OCI-LY1 (cell line): ENCODE data around the gene UNC119B.

Experiments
- H2AFZ ChIP-seq: fragments of 200-600 bp; sonication (generic), shearing (Covaris generic); 2 replicates; pipeline ENCODE4 v1.6.0; 2014; ENCODE audit warnings: antibody characterized with exemption, mild to moderate bottlenecking, low read length
- H3F3A ChIP-seq: fragments of 200-600 bp; sonication (generic), shearing (Covaris generic); 2 replicates; pipeline ENCODE4 v1.6.0; 2014; ENCODE audit warnings: mild to moderate bottlenecking, antibody characterized with exemption, low read length, moderate library complexity; ENCODE audit not compliant: insufficient read depth
- H3K27ac ChIP-seq: fragments of 200-600 bp; sonication (generic); 2 replicates; pipeline ENCODE4 v1.5.1; 2014; ENCODE audit warnings: low read length, mixed run types, mild to moderate bottlenecking, low read depth; ENCODE audit not compliant: poor library complexity, severe bottlenecking
- H3K27me3 ChIP-seq: fragments of 200-600 bp; sonication (generic); 2 replicates; pipeline ENCODE4 v1.6.0; 2014; ENCODE audit warnings: antibody characterized with exemption, mild to moderate bottlenecking, low read length, moderate library complexity; ENCODE audit not compliant: insufficient read depth
- H3K36me3 ChIP-seq: fragments of 200-600 bp; sonication (generic); 2 replicates; pipeline ENCODE4 v1.6.1; 2014; ENCODE audit warnings: mild to moderate bottlenecking, antibody characterized with exemption, low read length, moderate library complexity, mixed read lengths; ENCODE audit not compliant: insufficient read depth
- H3K4me1 ChIP-seq: fragments of 200-600 bp; sonication (generic); 2 replicates; pipeline ENCODE4 v1.5.1; 2014; ENCODE audit warnings: mild to moderate bottlenecking, low read length, moderate library complexity; ENCODE audit not compliant: insufficient read depth, severe bottlenecking
- H3K4me2 ChIP-seq: fragments of 200-600 bp; sonication (generic), shearing (Covaris generic); 2 replicates; pipeline ENCODE4 v1.6.1; 2014; ENCODE audit warnings: low read length
- H3K4me3 ChIP-seq: fragments of 200-600 bp; sonication (generic); 2 replicates; pipeline ENCODE4 v1.5.1; 2014; ENCODE audit warnings: low read length, low read depth, mild to moderate bottlenecking, mixed read lengths; ENCODE audit not compliant: poor library complexity, severe bottlenecking
- H3K79me2 ChIP-seq: fragments of 200-600 bp; shearing (Covaris generic); 2 replicates; pipeline ENCODE4 v1.6.1; 2016; ENCODE audit warnings: mixed run types, low read length, mixed read lengths; ENCODE audit not compliant: insufficient read depth
- H3K9ac ChIP-seq: fragments of 200-600 bp; sonication (generic), shearing (Covaris generic); 2 replicates; pipeline ENCODE4 v1.6.1; 2014; ENCODE audit warnings: mild to moderate bottlenecking, low read length, mixed read lengths
- H3K9me2 ChIP-seq: fragments of 200-600 bp; sonication (generic), shearing (Covaris generic); 2 replicates; pipeline ENCODE4 v1.6.1; 2014; ENCODE audit warnings: low read depth, mild to moderate bottlenecking, low read length, mixed read lengths
- H3K9me3 ChIP-seq: fragments of 200-600 bp; shearing (Covaris generic); 2 replicates; pipeline ENCODE4 v1.6.1; 2014; ENCODE audit warnings: low read length, mixed read lengths
- H4K20me1 ChIP-seq: fragments of 200-600 bp; sonication (generic), shearing (Covaris generic); 2 replicates; pipeline ENCODE4 v1.6.0; 2016; ENCODE audit warnings: mild to moderate bottlenecking, low read length; ENCODE audit not compliant: insufficient read depth
- CTCF ChIP-seq: fragments of 200-600 bp; sonication (generic), shearing (Covaris generic); IDR thresholded peaks from 2 replicates; pipeline ENCODE4 v1.5.1; 2017; ENCODE audit warnings: mild to moderate bottlenecking, antibody characterized with exemption, low read length, moderate library complexity, mixed read lengths
- EZH2 ChIP-seq: fragments of 200-600 bp; sonication (generic), shearing (Covaris generic); IDR thresholded peaks from 2 replicates; pipeline ENCODE4 v1.8.0; 2017; ENCODE audit warnings: borderline replicate concordance, mixed run types, mild to moderate bottlenecking, antibody characterized with exemption, low read length, moderate library complexity, mixed read lengths

The UNC119B gene

DNA sequence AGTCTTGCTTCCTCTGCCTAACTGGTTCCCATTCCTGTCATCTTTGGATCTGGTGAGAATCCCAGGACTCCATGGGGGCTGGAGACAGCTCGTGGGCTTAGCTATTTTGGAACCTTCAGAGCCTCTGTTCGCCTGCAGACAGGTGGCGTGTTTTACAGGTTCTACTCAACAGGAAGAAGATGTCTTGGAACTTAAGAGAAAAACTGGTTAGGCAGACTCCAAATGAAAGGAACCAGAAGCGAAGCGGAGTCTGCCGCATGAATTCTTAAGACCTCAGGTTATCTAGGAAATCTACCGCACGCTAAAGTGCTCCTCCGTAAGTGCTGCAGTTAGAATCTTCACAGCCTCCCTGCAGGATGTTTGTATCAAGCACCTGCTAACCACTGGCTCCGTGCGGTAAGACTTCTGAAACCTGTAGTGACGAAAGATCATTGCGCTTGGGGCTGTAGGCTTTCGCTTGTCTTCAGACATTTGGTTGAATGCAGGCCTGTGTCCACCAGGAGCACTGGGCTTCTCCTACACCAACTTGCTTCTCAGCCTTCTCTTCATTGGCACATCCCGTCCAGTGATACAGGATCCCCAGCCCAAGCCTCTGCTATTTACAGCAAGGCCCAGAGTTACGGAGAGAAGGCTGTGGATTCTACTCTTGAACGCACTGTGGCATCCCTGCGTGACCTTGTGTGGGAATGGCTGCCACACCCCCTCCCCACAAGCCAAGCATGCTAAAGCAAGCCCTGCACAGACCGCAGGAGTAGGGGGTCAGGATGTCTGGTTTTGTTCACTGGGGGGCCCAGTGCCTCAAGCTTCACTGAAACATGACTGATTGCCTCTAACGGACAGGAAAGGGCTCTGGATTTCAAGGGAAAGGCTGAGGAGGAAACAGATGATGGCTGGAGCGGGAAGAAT lies 50.3 kb downstream of the UNC119B start:
- no peaks in the 10 kb centered on the region for H3K27me3 ChIP-seq
- H3K4me2 ChIP-seq, result no peak overlapping the region

DNA sequence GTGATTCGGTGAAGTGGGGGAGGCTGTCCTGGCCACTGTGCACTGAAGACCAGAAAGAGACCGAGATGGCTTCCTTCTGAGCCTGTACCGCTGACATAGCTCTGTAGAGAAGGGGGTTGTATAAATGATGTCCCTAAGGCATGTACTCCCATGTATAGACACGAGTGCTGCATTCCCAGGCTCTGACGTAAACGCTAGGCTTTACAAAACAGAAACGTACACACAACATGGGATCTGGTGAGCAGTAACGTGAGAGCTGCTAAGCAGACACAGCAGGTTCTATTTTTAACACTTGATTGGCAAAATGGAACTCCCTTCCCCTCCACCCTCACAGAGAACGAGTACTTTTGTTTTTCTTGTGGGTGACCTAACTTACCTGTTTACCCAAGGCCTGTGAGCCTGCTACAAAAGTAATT lies 51.3 kb downstream of the UNC119B start:
- H3K4me1 ChIP-seq, result peaks cover 25% of the 10 kb centered on the region
- no peaks in the 10 kb centered on the region for H4K20me1 ChIP-seq
- H3K27me3 ChIP-seq, result no peaks in the 10 kb centered on the region
- H3K4me2 ChIP-seq, result no peak overlapping the region
- H3K79me2 ChIP-seq, result no peaks in the 10 kb centered on the region
- H3K4me3 ChIP-seq, result no peak overlapping the region
- H3K9me2 ChIP-seq, result no peaks in the 10 kb centered on the region
- no peak overlapping the region for H2AFZ ChIP-seq
- peaks cover 46% of the 10 kb centered on the region for H3K36me3 ChIP-seq
- no peak overlapping the region for H3K27ac ChIP-seq
- no peak overlapping the region for H3K9ac ChIP-seq
- H3F3A ChIP-seq, result no peaks in the 10 kb centered on the region
- H3K9me3 ChIP-seq, result no peaks in the 10 kb centered on the region
- no peak for TF ChIP-seq CTCF

More for the DNA sequence above, 50.3 kb downstream of the UNC119B start:
- Histone ChIP-seq H3K36me3 (peaks cover 37% of the 10 kb centered on the region), H3K4me3 (no peak overlapping the region), H3K9ac (no peak overlapping the region), H3K4me1 (peaks cover 17% of the 10 kb centered on the region), H3K27ac (peak overlapping the region; percentile 11), H3K79me2 (no peaks in the 10 kb centered on the region), H4K20me1 (no peaks in the 10 kb centered on the region), H3K9me2 (no peaks in the 10 kb centered on the region), H3K9me3 (0 out of 2 replicates have a peak, but pooled peaks cover under 1% of the 10 kb centered on the region), H2AFZ (no peak overlapping the region), H3F3A (no peaks in the 10 kb centered on the region)
- TF ChIP-seq EZH2 (no peak), CTCF (no peak)

DNA sequence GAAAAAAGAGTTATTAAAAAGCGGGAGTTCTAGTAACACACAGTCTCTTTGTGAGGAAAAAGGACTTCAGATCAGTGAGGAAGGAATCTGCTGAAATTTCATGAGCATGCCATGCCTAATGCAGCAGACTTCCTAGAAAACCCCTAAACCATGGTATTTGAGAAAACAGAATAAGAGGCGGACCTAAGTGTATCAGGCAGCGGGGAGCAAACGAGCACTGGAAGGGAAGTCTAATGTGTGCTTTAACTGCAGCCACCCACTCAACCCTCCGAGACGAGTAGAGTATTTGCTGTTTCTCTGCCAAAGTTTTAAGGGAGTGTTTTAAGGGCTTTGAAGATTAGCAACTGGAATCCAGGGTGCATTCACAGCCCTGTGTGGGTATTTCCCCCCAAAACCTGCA lies 51.8 kb downstream of the UNC119B start:
- Histone ChIP-seq H3K27ac (no peak overlapping the region), H3K9me2 (no peaks in the 10 kb centered on the region), H3K27me3 (no peaks in the 10 kb centered on the region), H3K79me2 (no peaks in the 10 kb centered on the region), H3K9me3 (no peaks in the 10 kb centered on the region), H3K9ac (no peak overlapping the region), H3K4me1 (peaks cover 25% of the 10 kb centered on the region), H3F3A (no peaks in the 10 kb centered on the region), H3K4me3 (no peak overlapping the region), H3K36me3 (peaks cover 52% of the 10 kb centered on the region), H2AFZ (no peak overlapping the region), H3K4me2 (no peak overlapping the region), H4K20me1 (no peaks in the 10 kb centered on the region)
- no peak for TF ChIP-seq CTCF
- no peak for TF ChIP-seq EZH2
